NCI-H524 treated with DMSO at 0.1 percent for 48 hours (cell line): Measurements from ENCODE around the gene GKN1.

Experiments used
- DNase-seq: peaks from one replicate; lab custom pipeline; 2025; lab: John Stamatoyannopoulos, UW

GKN1 gene

GRCh38 chr2:68961380-68961779, 13.1 kb upstream of the GKN1 start:
- no peak for DNase-seq

GRCh38 chr2:68964282-68964681, 10.2 kb upstream of the GKN1 start:
- DNase-seq, result no peak

- no peak for DNase-seq
Observed at GRCh38 chr2:68968221-68968620, 6.2 kb upstream of the GKN1 start.

- DNase-seq, result no peak
Observed at GRCh38 chr2:68969736-68970490, 4.5 kb upstream of the GKN1 start.

DNA sequence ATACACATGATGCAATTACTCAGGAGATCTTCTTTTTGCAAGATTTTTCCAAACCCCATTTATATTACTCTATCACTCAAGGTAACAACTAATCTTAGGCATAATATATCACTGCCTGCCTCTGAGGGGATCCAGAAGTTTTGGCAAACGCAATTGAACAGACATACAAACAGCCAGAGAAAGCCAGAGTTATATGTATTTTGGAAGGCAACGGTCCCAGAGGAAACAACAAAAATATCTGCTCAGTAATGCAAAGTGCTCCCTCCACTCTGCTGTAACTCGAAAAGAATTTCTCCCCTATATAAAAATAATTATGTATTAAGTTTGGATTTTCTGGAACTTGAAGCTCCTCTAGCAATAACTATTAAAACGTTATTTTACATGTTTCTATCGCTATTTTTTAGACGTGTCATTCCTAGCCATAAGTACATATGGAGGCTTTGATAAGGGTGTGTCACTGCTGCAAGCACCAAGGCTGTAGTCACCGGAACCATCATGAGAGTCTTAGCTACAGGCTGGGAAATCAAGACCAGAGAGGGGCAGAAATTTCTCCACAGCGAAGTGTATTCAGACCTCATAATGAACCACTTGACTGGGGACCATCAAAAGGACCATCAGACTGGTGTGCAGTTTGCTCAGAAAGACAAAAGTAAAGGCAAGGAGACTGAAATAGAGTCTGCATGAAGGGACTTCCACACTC, 3.7 kb upstream of the GKN1 start:
- no peak for DNase-seq

DNA sequence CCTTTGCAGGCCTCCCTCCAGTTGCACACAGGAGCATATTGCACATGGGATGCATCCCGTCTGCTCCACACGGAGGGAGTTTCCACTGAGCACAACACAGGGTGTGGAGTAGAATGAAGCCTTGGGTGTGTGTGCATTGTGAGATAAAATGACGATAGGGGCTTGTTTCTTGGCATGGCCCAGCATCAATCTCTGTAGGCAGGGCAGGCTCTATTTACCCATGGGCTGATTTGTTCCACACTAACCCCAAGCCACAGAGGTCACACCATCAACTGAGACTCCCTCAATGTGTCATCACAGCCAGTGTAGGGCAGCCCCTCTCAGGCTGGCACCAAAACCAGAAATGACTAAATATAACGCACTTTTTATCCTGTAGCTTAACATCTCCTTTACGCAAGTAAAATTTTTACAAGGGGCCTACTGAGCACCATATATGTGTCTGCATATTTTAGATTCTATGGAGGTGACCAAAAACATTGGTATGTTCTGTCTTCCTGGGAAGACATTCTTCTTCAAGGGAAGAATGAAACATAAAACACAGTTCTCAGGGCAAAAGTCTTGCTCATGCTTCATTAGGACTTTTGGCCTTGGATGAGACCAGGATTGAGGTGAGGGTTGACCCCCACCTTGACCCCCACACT, 2.7 kb upstream of the GKN1 start:
- no peak for DNase-seq

DNA sequence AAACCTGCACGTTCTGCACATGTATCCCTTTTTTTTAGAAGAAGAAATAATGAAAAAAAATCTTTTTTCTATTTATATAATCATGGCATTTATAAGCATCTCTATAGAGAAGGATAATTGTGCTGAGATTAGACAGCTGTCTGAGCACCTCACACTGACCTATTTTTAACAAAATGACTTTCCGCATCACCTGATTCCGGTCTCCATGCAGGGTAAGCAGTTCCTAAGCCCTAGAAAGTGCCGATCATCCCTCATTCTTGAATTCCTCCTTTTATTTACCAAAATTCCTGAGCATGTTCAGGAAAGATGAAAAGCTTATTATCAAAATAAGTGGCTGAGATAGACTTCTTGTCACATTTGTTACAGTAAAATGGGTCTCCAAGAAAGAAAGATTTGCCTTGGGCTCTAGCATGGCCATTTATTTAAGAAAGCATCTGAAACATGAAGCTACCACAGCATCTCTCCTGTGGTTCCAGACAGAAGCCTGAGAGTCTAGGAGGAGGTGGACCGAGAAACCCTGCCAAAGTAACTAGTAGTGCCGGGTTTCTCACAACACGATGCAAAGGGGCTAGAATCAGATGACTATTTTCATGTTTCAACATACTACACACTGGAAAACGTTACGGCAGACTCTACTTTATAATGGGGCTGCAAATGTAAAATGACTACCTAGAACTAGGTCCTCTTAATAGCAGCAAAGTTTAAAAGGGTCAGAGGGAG, 670 bp downstream of the GKN1 start:
- DNase-seq, result no peak

DNA sequence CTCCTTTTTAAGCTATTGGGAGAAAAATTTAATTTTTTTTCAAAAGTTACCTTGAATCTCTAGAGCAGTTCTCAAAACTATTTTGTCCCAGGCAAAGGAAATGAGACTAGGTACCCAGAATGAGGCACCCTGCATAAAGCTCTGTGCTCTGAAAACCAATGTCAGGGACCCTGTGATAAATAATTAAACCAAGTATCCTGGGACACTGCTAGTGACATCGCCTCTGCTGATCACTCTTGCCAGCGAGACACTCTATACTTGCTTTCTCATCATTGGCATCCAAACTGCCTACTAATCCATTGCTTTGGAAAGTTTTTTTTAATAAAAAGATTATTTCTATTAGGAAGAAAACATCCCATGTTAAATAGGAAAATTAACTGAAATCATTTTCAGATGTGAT, 1.4 kb downstream of the GKN1 start:
- DNase-seq, result no peak

DNA sequence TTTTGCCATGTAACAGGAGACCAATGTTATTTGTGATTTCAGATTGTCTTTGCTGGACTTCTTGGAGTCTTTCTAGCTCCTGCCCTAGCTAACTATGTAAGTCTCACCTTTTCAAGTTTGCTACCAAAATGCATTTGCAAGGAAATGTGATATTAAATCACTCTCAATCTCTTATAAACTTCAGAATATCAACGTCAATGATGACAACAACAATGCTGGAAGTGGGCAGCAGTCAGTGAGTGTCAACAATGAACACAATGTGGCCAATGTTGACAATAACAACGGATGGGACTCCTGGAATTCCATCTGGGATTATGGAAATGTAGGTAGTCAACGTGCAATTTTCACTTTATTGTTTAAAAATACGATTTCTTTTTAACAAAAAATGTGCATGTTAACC, 3.0 kb downstream of the GKN1 start:
- no peak for DNase-seq

- no peak for DNase-seq
Observed at GRCh38 chr2:68978098-68978497, 3.7 kb downstream of the GKN1 start.

DNA sequence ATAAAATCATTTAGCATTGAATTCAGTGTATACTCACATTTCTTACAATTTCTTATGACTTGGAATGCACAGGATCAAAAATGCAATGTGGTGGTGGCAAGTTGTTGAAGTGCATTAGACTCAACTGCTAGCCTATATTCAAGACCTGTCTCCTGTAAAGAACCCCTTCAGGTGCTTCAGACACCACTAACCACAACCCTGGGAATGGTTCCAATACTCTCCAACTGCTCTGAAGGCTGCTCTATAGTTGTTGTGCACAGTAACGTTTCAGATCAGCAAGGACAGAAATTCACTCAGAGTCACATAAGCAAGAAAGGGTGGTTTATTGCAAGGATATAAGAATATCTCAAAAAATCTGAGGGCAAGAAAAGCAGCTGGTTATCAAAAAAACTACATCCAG, 6.5 kb downstream of the GKN1 start:
- DNase-seq, result no peak

DNA sequence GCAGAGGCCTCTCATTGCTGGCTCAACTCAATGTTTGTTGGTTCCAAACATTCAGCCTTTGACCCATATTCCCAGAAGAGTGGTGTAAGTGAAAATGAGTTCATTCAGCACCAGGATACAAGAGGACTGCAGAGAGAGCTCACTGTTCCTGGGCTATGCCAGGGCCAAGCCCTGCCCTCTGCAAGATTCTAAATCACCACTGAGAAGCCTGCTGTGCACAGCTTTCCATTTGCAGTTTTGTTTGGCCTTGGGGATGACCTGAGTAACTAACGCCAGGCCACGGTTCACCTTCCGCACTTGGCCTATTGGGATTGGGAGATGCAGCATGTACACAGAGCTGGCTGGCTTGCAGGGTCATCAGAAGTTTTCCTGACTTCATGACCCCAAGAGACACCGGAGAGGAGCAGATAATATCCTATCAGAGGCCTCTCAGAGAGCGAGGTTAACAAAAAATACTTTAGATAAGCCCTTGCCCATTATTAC, 12.6 kb downstream of the GKN1 start:
- no peak for DNase-seq

DNA sequence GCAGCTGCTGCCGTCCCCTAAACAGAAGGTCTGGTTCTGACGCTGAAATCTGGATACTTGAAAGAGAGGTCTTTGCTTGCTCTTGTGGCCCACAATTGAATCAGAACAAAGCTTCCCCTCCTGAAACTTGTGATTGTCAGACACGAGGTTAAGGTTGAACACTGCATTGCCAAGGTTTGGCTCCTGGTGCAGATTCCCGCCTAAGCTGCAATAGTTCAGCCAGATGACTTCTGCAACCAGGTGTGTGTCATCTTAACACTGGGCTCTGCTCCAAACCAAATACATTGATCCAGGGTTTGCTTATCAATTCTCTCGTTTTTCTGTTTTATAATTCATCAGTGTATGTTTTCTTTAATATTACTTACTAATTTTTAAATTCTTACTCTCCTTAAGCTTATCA, 14.6 kb downstream of the GKN1 start:
- DNase-seq, result no peak

DNA sequence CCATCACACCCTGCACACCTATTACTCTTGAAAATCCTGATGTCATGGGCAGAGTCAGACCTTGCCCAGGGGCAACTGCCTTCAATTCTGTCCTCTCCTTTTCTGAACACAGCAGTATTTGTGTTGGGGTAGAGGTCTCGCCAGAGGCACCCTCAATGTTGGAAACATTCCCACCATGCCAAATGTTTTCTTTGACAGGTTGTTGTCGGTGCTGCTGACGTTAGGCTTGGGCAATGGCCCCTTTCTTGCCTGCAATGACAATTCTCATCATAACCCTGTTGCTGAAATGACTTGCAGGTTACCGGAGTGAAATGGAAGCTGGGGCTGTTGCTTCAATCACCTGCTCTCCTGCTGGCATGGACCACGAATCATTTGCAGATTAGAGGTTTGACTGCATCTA, 17.9 kb downstream of the GKN1 start:
- no peak for DNase-seq

- DNase-seq, result no peak
Observed at GRCh38 chr2:68992933-68993332, 18.5 kb downstream of the GKN1 start.

DNA sequence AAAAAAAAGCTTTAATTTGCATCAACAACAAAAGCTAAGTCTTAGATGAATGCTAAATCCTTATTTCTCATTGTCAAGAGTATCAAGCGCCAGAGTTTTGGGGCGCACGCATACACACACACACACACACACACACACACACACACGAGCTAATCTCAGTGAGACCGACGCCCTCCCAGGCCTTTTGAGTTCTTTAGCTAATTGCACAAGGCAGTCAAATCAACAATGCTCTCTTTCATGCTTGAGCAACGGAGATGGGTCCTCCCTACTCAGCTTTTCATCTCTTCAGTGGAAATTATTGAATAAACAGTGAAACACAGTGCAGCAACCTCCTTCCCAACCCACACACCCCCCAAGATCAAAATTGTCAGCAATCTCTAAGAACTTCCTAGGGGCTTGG, 19.2 kb downstream of the GKN1 start:
- no peak for DNase-seq

DNA sequence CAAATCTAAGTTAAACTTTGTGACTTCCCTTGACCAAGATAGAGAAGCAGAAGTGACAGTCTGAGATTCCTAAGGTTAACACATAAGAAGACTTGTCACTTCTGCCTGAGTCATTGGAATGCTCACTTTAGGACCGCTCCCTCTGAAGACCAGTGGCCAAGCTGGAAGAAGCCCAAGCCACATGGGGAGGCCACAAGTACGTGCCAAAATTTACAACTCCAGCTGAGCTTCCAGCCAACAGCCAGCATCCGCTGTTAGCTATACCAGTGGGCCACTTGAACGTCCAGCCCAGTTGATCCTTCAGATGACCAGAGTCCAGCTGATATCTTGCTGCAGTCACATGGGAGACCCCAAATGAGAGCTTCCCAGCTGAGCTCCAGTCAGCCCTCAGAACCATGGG, 20.4 kb downstream of the GKN1 start:
- no peak for DNase-seq

DNA sequence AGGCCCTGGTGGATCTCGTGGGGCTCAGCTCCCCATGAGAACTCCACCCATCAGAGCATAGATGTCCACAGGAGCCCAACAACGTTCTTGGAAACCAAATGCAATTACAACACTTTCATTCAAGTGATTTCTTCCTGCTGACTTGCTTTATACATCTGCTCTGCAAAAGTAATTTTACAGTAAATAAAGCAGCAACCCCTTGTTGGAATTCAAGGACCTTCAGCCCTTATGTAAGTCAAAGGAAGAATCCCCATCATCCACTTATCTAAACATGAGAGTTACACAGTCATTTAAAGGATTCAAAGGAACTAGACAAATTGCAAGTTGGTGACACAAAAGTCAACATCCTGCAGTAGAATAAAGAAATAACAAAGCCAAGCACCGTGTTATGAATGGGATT, 21.5 kb downstream of the GKN1 start:
- no peak for DNase-seq

DNA sequence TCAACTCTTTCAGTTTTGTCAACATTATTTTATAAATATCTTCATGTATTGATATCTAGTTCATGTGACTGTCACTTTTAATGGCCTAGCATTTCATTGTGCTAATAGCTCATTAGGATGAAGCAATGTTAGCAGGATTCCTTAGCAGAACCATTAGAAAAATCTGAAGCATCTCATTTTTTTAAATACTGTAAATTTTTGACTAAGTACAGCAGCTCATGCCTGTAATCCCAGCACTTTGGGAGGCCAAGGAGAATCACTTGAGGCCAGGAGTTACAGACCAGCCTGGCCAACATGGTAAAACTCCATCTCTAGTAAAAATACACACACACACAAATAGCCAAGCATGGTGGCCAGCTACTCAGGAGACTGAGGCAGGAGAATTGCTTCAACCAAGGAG, 23.0 kb downstream of the GKN1 start:
- DNase-seq, result no peak

DNA sequence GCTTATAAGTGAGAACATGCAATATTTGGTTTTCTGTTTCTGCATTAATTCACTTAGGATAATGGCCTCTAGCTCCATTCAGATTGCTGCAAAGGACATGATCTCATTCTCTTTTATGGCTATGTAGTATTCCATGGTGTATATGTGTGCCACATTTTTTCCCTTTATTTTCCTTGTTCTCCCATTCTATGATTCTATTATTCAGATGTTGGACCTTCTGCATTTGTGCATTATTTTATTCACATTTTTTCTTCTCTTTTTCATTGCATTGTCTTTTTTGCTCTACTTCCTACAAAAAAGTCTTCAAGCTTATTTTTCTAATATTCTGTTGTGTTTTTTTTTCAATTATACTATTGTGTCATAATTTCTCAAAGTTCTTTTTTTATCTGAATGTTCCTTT, 27.4 kb downstream of the GKN1 start:
- no peak for DNase-seq

- no peak for DNase-seq
Observed at GRCh38 chr2:69003731-69004130, 29.3 kb downstream of the GKN1 start.

- DNase-seq, result no peak
Observed at GRCh38 chr2:69007169-69007568, 32.7 kb downstream of the GKN1 start.

- DNase-seq, result no peak
Observed at GRCh38 chr2:69007603-69008002, 33.2 kb downstream of the GKN1 start.
